ENCODE data around the gene NELFB.

The NELFB gene

GRCh38 chr9:137314561-137315560 lies 59.7 kb downstream of the NELFB start:
- DNase-seq (ENCODE audit: low read depth in 2 of 2), result no peak

DNA sequence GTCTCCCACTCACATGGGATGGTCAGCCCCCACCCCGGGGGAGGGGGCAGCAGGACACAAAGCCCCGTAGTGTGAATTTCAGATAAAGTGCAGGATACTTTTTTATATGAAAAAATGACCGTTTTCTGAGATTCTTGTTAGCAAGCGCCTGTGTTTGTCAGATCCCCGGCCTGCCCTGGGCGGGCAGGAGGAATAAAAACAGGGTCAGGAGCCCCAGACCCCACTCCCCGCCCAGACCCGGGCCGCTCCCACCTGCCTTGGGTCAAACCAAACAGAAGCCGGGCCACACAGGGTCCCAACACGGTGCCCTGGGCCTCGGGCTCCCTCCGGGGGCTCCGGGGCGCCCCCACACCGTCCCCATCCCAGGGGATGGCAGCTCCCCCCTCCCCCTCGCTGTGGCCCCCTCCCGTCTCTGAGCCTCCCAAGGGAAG lies 60.5 kb downstream of the NELFB start:
- DNase-seq (ENCODE audit: low read depth in 2 of 2), result no peak

- DNase-seq (ENCODE audit: low read depth in 2 of 2), result no peak
These were observed 61.2 kb downstream of the NELFB start for GRCh38 chr9:137316012-137316981.

DNA sequence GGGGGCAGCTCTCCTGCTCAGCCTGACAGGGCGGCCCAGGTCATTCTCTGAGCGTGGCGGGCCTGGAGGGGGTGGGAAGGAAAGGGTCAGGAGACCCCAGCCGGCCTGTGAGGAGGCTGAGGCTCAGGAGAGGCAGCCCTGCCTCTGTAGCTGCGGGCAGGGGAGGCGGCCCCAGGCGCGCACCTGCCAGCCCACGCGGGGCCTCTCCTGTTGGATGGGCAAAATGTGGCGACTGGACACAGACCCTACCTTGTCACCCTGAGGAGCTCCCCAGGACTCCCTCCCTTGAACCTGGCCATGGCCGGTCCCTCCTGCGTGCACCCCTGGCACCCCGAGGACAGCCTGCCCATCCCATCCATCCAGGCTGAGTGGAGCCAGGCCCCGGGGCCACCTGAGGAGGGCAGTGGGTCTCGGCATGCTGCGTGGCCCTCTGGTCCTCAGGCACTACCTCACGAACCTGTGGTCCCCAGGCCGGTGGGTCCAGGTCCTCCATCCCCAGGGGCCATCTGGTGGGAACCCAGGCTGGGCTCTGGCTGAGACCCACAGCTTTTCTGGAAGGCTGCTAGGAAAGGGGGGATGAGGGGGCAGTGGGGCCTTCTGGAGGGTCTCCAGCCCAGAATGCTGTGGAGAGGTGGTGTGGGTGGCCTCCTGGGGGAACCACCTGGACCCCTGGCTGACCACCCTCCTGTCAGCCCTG lies 62.0 kb downstream of the NELFB start:
- no peak for DNase-seq (ENCODE audit: low read depth in 2 of 2)

DNA sequence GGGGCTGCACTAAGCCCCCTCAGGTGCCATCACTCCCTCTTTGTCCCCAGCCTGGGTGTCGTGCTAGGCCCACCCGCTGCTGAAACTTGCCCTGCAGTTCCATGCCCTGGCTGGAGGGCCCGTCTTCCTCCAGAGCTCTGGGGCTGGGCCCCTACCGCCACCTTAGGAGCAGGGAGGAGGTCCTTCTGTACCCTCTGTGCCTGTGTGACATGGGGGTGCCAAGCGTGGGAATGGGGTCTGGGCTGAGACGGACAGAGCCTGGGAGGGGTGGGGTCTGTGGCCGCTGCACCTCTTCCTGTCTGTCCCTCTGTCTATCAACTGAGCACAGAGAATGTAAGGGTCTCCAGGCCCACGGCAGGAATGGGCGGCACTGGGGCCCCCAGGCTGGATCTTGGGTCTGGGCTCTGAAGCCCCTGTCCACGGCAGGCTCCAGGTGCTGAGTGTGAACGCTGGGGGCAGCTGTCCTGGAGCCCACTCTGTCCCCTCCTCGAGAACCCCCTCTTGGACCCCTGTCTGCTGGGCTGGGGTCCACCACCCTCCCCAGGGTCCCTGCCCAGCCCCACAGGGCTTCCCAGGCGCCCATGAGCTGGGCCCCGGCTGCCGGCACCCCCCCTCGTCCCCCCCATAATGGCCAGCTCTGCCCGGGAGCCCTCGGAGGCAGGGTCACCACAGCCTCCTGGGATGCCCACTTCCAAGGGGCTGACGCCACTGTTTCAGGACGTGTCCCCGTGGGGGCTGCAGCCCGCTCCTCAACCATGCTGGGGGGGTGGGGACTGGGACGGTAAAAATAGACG lies 62.8 kb downstream of the NELFB start:
- DNase-seq (ENCODE audit: low read depth in 2 of 2), result no peak

GRCh38 chr9:137318602-137319001 lies 63.5 kb downstream of the NELFB start:
- no peak for DNase-seq (ENCODE audit: low read depth in 2 of 2)

- no peak for DNase-seq (ENCODE audit: low read depth in 2 of 2)
These were observed 64.0 kb downstream of the NELFB start for GRCh38 chr9:137319011-137319738.

DNA sequence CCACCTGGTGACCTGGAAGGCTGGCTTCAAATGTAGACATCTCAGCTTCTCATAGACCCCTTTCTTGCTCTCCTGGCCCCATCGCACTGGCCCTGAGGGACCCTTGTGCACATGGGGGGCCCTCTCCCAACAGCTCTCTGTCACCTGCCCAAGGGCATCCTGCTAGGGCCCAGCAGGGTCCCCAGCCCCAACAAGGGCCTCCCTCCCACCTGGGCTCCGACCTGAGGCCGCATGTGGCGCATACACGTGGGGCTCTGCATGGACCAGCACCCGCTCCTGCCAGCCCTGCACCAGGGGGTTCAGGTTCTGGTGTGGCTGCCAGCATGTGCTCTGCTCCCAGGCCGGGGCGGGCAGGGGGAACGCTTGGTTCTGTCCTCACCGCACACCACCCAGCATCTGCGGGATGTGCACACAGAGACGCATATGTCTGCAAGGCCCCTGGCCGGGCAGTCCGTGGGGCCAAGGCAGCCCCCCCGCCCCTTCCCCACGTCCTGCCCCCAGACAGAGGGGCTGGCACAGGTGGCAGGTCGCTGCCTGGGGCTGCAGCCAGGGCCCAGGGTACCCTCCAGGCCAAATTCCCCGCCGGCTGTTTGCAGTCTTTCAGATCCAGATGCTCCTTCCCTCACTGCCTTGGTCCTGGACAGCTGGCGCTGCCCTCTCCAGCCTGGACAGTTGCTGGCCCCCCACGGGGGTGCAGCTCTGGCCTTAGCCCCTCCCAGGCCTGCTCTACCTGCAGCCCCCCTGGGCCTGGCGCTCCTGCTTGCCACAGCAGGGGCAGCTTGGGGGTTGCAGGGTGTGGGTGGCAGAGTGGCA lies 64.8 kb downstream of the NELFB start:
- DNase-seq (ENCODE audit: low read depth in 2 of 2), result no peak

DNA sequence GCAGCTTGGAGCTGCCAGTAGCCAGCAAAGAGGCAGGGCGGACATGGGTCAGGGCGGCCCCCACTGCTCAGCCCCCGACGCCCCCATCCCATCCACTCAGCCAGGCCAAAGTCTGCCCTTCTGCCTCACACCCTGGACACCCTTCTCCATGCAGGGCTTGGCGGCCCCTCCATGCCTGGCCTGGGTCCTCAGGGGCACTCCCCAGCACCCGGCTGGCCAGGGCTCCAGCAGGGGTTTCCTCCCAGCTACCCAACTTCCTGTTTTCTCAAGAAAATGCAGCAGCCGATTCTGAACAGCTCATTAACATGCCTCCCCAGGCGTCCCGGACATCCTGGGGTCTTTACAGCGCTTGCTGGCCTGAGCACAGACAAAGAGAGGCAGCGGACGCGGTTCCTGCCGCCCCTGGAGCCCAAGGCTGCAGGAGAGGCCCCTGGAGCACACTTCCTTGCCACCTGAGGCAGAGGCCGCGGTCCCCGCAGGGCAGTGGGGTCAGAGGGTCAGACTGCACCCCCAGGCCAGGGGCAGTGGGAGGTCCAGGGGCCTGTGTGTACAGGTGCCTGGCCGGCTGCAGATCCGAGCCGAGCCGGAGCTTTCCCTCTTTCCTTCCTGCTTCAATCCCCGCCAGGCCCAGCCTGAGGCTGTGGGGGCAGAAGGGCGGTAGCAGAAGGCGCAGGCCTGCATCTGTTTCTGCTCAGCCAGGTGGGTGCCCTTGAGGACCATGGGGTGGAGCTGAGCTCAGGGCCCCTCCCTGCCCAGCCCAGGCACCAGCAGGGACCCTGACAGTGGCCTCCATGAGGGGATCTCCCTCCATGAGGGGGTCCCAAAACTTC lies 65.6 kb downstream of the NELFB start:
- no peak for DNase-seq (ENCODE audit: low read depth in 2 of 2)

DNA sequence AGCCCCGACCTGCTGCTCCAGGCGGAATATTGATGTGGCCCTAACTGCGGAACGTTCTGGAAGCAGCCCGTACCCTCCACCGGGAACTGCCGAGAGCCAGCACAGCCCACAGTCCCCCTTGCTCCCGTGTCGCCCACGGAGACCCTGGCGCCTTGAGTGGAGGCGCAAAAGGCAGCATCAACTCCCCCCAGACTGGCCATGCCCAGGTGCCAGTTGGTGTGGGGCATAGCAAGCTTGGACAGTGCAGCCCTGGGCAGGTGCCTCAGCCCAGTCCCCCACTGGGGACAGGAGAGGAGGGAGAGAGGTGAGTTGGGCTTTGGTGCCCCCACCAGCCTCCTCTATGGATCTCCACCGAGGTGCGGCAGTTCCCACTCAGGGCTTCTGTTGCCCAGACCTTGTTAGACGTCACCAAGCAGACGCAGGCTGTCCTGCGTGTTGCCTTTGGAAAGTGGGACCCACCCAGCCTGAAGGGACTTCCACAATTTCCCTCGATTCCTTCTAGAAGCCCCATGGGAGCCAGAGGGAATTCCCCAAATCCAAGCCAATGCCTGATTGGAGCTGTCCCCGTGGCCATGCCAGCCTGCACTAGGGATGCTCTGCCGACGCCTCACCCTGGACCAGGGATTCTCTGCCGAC lies 66.7 kb downstream of the NELFB start:
- DNase-seq (ENCODE audit: low read depth in 2 of 2), result no peak

All from stimulated activated CD8-positive, alpha-beta memory T cell treated with anti-CD3 and anti-CD28 coated beads, Interleukin-2, amount 100 ng/mL, for 1 hour (primary cell).